ENCODE results near the gene NLRC5. TPM values are rescaled to one million over a fixed set of nuclear protein-coding genes. Genes with fewer than 3 reads are reported as not detected.
A peak's percentile ranks its signal among the peaks of the same experiment; 100 is the strongest.

The NLRC5 gene
- total and polyA plus RNA-seq, 7 experiments from 2014 or later, result 76.0 to 615 (median 392) TPM

DNA sequence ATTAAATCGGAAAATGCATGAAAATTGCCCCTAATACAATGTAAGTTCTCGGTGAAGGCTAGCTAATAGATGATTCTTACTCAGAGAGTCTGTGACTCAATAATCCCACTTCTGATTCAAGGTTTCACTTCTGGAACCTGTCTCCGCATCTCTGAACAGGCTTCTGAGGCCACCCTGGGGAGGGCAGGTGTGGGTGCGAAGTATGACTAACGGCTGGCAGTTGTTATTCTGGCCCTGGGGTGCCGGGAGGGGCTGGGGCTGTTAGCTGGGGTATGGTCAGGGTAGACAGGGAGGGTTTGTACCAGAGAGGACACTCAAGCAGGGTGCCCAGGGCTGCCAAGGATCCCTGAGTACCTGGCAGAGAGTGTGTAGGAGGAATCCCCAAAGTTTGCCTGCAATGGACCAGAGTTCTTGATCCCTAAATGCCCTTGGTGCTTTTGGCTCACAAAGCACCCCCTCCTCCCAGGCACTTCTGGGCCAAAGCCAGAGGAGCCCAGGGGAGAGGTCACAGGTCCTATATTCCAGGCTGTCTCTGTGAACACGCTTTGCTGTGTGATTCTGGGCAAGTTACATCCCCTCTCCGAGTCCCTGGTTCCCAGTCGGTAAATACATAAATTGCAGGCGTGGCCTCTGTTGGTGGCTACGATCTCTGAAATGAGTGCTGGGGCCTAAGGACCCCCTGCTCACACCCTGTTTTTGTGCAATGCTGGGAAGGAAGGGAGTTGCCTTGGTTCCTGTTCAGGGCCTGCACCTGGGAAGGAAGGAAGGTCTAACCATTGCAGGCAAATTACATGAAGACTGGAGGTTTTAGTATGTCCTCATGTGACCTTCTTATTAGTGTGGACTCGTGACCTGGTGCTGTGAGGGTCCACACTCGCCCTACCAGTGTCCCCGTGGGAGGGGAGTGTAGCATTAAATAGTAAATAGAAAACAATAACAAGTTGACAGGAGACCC lies 53.1 kb downstream of the NLRC5 start:
- CTCF ChIA-PET, result interaction anchor here (0.9 to 5.7 kb wide), 12 partner anchors 13 to 77 kb away, joined by 3 to 44 read pairs (median 4); partner anchors contain the start of gene NLRC5
- Histone ChIP-seq H3K4me3 (ENCODE audit: low read length) (peak overlapping the region; percentile 45), H3K27ac (ENCODE audit: low read depth, low read length) (peak overlapping the region; percentile 72), H3K9me3 (ENCODE audit: control insufficient read depth in 2 of 3, low read length in 3 of 3) (no peaks in the 10 kb centered on the region), H3K36me3 (ENCODE audit: control insufficient read depth in 2 of 3, insufficient read depth in 3 of 3, low read length in 3 of 3) (peaks cover 22 to 60% (median 31%) of the 10 kb centered on the region in 3 experiments), H3K4me1 (ENCODE audit: control insufficient read depth in 2 of 2, insufficient read depth in 2 of 2, low read length in 2 of 2) (peaks cover 64 to 72% of the 10 kb centered on the region in 2 donors), H3K27me3 (ENCODE audit: control insufficient read depth in 2 of 2, insufficient read depth in 2 of 2, low read length in 2 of 2) (no peaks in the 10 kb centered on the region)
- Mint-ChIP-seq H3K4me1 (peaks cover 49 to 83% (median 68%) of the 10 kb centered on the region in 7 donors), H3K27ac (peak overlapping the region; percentile 86 to 99 (median 95)), H3K4me3 (peak overlapping the region; percentile 66 to 95 (median 84)), H3K36me3 (peaks cover 6 to 53% (median 38%) of the 10 kb centered on the region in 5 donors), H3K9me3 (peaks cover 0 to 4% (median 0%) of the 10 kb centered on the region in 11 donors), H3K27me3 (no peaks in the 10 kb centered on the region)
- intact Hi-C loops (cut with micrococcal nuclease), result loop anchor here (1.0 to 10.0 kb wide), 3 partner anchors 40 to 178 kb away; partner anchors contain the start of gene SLC12A3 (in 1 of the 2)
- ATAC-seq, result peak; percentile 51
- POLR2A ChIA-PET, result interaction anchor here (0.8 to 8.0 kb wide), 13 partner anchors 9 to 77 kb away, joined by 3 to 172 read pairs (median 12); partner anchors contain the start of gene NLRC5
- peak in 4 of 9 donors; percentile 23 to 81 (median 42) for DNase-seq

DNA sequence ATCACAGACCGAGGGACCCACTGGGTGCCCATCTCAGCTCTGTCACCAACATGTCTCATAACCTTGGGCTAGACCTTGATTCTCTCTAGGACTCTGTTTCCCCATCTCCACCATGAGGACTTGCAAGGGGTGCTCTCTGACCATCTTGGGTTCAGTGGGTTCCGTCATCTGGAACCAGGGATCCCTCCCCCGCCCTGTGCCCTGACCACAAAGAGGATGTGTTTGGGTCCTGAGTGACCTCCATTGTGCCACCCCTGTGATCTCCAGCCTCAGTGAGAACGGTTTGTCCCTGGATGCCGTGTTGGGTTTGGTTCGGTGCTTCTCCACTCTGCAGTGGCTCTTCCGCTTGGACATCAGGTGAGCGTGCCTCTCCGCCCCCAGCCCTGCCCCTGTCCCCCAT lies 53.9 kb downstream of the NLRC5 start:
- peak overlapping the region; percentile 86 to 99 (median 95) for H3K27ac Mint-ChIP-seq
- Histone ChIP-seq H3K4me3 (ENCODE audit: low read length) (no peak overlapping the region), H3K27ac (ENCODE audit: low read depth, low read length) (peak overlapping the region; percentile 72), H3K4me1 (ENCODE audit: control insufficient read depth in 2 of 2, insufficient read depth in 2 of 2, low read length in 2 of 2) (peaks cover 56 to 64% of the 10 kb centered on the region in 2 donors), H3K27me3 (ENCODE audit: control insufficient read depth in 2 of 2, insufficient read depth in 2 of 2, low read length in 2 of 2) (no peaks in the 10 kb centered on the region), H3K9me3 (ENCODE audit: control insufficient read depth in 2 of 3, low read length in 3 of 3) (no peaks in the 10 kb centered on the region), H3K36me3 (ENCODE audit: control insufficient read depth in 2 of 3, insufficient read depth in 3 of 3, low read length in 3 of 3) (peaks cover 21 to 63% (median 27%) of the 10 kb centered on the region in 3 experiments)
- ChIA-PET POLR2A (interaction anchor here (0.5 to 8.0 kb wide), 3 partner anchors 33 to 55 kb away, joined by 3 to 82 read pairs (median 42); partner anchors contain the start of gene NLRC5), CTCF (interaction anchor here (0.5 to 5.7 kb wide), 2 partner anchors 78 to 129 kb away, joined by 4 to 44 read pairs; no protein-coding TSS in a partner anchor)
- H3K4me3 Mint-ChIP-seq, result peak overlapping the region in 8 of 10 donors; percentile 25 to 95 (median 80)
- H3K27me3 Mint-ChIP-seq, result no peaks in the 10 kb centered on the region
- peaks cover 0 to 4% (median 0%) of the 10 kb centered on the region in 11 donors for H3K9me3 Mint-ChIP-seq
- H3K4me1 Mint-ChIP-seq, result peaks cover 41 to 82% (median 60%) of the 10 kb centered on the region in 7 donors
- no peak for DNase-seq
- no peak for ATAC-seq
- H3K36me3 Mint-ChIP-seq, result peaks cover 11 to 50% (median 40%) of the 10 kb centered on the region in 5 donors
- intact Hi-C loops (cut with micrococcal nuclease), result loop anchor here (5.0 to 10.0 kb wide), 2 partner anchors 39 to 178 kb away; partner anchors contain the start of gene SLC12A3 (in 1 of the 2)

DNA sequence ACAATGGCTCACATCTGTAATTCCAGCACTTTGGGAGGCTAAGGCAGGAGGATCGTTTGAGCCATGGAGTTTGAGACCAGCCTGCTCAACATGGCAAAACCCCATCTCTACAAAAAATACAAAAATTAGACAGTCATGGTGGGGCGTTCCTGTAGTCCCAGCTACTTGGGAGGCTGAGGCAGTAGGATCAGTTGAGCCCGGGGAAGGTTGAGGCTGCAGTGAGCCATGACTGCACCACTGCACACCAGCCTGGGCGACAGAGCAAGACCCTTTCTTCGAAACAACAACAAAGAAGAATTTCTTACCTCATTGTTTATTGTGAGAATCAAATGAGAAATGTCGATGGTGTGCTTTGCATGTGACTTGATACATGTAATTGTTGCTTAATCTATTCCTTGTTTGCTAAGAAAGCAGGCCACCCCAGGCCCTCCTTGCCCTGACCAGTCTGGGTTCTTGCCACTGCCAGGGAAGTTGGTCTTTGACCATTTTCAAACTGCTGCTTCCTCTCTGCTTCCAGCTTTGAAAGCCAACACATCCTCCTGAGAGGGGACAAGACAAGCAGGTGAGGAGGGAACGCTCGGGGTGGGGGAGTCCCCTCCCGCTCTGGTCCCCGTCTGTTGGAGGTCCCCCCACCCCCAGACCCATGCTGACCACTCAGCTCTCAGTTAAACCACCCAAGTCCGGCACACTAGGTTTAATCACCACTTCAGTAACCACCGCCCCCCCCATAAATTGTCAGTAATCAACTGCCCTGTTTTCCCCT lies 55.8 kb downstream of the NLRC5 start:
- H3K9me3 ChIP-seq (ENCODE audit: control insufficient read depth in 2 of 3, low read length in 3 of 3), result no peaks in the 10 kb centered on the region
- ChIA-PET POLR2A (interaction anchor here (0.6 to 3.3 kb wide), 7 partner anchors 11 to 394 kb away, joined by 3 to 17 read pairs (median 4); partner anchors contain the start of gene NLRC5), CTCF (interaction anchor here (3.4 kb wide), 1 partner anchor 81 kb away, joined by 41 read pairs; no protein-coding TSS in a partner anchor)
- peaks cover 38 to 45% of the 10 kb centered on the region in 2 donors for H3K4me1 ChIP-seq (ENCODE audit: control insufficient read depth in 2 of 2, insufficient read depth in 2 of 2, low read length in 2 of 2)
- peaks cover 13 to 48% (median 33%) of the 10 kb centered on the region in 5 donors for H3K36me3 Mint-ChIP-seq
- no peaks in the 10 kb centered on the region for H3K27me3 Mint-ChIP-seq
- intact Hi-C loops (cut with micrococcal nuclease), result loop anchor here (5.0 to 10.0 kb wide), 2 partner anchors 37 to 180 kb away; partner anchors contain the start of gene SLC12A3 (in 1 of the 2)
- ATAC-seq, result no peak
- H3K27ac Mint-ChIP-seq, result peak overlapping the region in 8 of 9 donors; percentile 60 to 97 (median 90)
- H3K36me3 ChIP-seq (ENCODE audit: control insufficient read depth in 2 of 3, insufficient read depth in 3 of 3, low read length in 3 of 3), result peaks cover 21 to 72% (median 31%) of the 10 kb centered on the region in 3 experiments
- no peak for DNase-seq
- peak overlapping the region in 4 of 10 donors; percentile 29 to 52 (median 37) for H3K4me3 Mint-ChIP-seq
- H3K4me1 Mint-ChIP-seq, result peaks cover 29 to 64% (median 47%) of the 10 kb centered on the region in 7 donors
- H3K27ac ChIP-seq (ENCODE audit: low read depth, low read length), result peak overlapping the region; percentile 46
- H3K27me3 ChIP-seq (ENCODE audit: control insufficient read depth in 2 of 2, insufficient read depth in 2 of 2, low read length in 2 of 2), result no peaks in the 10 kb centered on the region
- H3K4me3 ChIP-seq (ENCODE audit: low read length), result no peak overlapping the region
- H3K9me3 Mint-ChIP-seq, result peaks cover 0 to 4% (median 0%) of the 10 kb centered on the region in 11 donors

DNA sequence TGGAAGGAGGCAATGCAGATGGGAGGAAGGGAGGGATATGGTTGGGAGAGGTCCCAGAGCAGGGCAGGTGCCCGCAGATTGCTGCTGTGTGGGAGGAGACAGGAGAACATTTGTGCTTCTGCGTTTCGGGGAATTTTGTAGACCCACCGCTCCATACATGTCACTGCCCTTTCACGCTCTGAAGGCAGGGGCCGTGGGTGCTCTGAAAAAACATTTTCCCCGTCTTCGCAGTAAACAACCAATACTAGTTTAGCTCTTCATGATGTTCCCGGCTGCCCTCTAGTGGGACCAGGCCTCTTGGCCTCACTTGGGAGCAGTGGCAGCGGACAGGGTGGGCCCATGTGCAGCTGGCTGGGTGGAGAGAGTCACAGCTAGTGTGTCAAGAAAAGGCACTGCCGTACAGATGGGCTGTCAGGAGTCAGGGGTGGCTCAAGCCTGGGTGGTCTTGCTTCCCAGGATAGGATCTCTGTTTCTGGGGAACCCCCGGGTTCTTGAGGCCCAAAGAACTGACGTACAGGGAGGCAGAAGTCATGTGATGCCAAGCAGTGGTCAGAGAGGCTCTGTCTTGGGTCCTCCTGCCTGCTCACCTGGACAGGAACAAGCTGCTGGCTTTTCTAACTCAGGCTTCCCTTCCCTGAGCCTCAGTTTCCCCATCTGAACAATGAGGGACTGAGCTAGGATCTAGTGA lies 56.5 kb downstream of the NLRC5 start:
- peaks cover 0 to 4% (median 0%) of the 10 kb centered on the region in 11 donors for H3K9me3 Mint-ChIP-seq
- peaks cover 12 to 50% (median 32%) of the 10 kb centered on the region in 5 donors for H3K36me3 Mint-ChIP-seq
- H3K4me1 ChIP-seq (ENCODE audit: control insufficient read depth in 2 of 2, insufficient read depth in 2 of 2, low read length in 2 of 2), result peaks cover 30 to 38% of the 10 kb centered on the region in 2 donors
- H3K27me3 Mint-ChIP-seq, result no peaks in the 10 kb centered on the region
- ChIA-PET POLR2A (interaction anchor here (0.6 to 3.3 kb wide), 6 partner anchors 9 to 393 kb away, joined by 3 to 17 read pairs (median 4); partner anchors contain the start of gene NLRC5), CTCF (interaction anchor here (1.0 to 3.4 kb wide), 2 partner anchors 79 to 81 kb away, joined by 5 to 41 read pairs; no protein-coding TSS in a partner anchor)
- H3K4me1 Mint-ChIP-seq, result peaks cover 24 to 57% (median 41%) of the 10 kb centered on the region in 7 donors
- H3K27ac ChIP-seq (ENCODE audit: low read depth, low read length), result peak overlapping the region; percentile 46
- DNase-seq (peak in 2 of 9 donors; percentile 26 to 47), ATAC-seq (peak; percentile 29)
- peaks cover 25 to 74% (median 31%) of the 10 kb centered on the region in 3 experiments for H3K36me3 ChIP-seq (ENCODE audit: control insufficient read depth in 2 of 3, insufficient read depth in 3 of 3, low read length in 3 of 3)
- H3K27me3 ChIP-seq (ENCODE audit: control insufficient read depth in 2 of 2, insufficient read depth in 2 of 2, low read length in 2 of 2), result no peaks in the 10 kb centered on the region
- no peak overlapping the region for H3K4me3 ChIP-seq (ENCODE audit: low read length)
- peak overlapping the region in 6 of 10 donors; percentile 9 to 52 (median 32) for H3K4me3 Mint-ChIP-seq
- H3K27ac Mint-ChIP-seq, result peak overlapping the region; percentile 60 to 97 (median 89)
- H3K9me3 ChIP-seq (ENCODE audit: control insufficient read depth in 2 of 3, low read length in 3 of 3), result no peaks in the 10 kb centered on the region
- intact Hi-C loops (cut with micrococcal nuclease), result loop anchor here in 1 of 2 donors (10.0 kb wide), 1 partner anchor 181 kb away; the partner anchor contains the start of gene SLC12A3

- no peak overlapping the region for H3K4me3 Mint-ChIP-seq
- H3K4me1 Mint-ChIP-seq, result peaks cover 9 to 37% (median 23%) of the 10 kb centered on the region in 7 donors
- CTCF ChIA-PET, result no interaction called here
These were observed 58.7 kb downstream of the NLRC5 start for GRCh38 chr16:57048095-57048494.

More at GRCh38 chr16:57048095-57048494, 58.7 kb downstream of the NLRC5 start:
- POLR2A ChIA-PET, result no interaction called here
- H3K9me3 ChIP-seq (ENCODE audit: control insufficient read depth in 2 of 3, low read length in 3 of 3), result no peaks in the 10 kb centered on the region
- no peaks in the 10 kb centered on the region for H3K9me3 Mint-ChIP-seq
- ATAC-seq (no peak), DNase-seq (no peak)
- H3K27me3 ChIP-seq (ENCODE audit: control insufficient read depth in 2 of 2, insufficient read depth in 2 of 2, low read length in 2 of 2), result no peaks in the 10 kb centered on the region
- no peak overlapping the region for H3K4me3 ChIP-seq (ENCODE audit: low read length)
- no peak overlapping the region for H3K27ac ChIP-seq (ENCODE audit: low read depth, low read length)
- intact Hi-C loops (cut with micrococcal nuclease), result loop anchor here in 1 of 2 donors (10.0 kb wide), 1 partner anchor 183 kb away; the partner anchor contains the start of gene SLC12A3
- H3K27ac Mint-ChIP-seq, result peak overlapping the region in 8 of 9 donors; percentile 8 to 89 (median 65)
- H3K27me3 Mint-ChIP-seq, result no peaks in the 10 kb centered on the region
- H3K4me1 ChIP-seq (ENCODE audit: control insufficient read depth in 2 of 2, insufficient read depth in 2 of 2, low read length in 2 of 2), result peaks cover 10 to 15% of the 10 kb centered on the region in 2 donors
- H3K36me3 ChIP-seq (ENCODE audit: control insufficient read depth in 2 of 3, insufficient read depth in 3 of 3, low read length in 3 of 3), result peaks cover 37 to 91% (median 38%) of the 10 kb centered on the region in 3 experiments
- peaks cover 7 to 53% (median 27%) of the 10 kb centered on the region in 5 donors for H3K36me3 Mint-ChIP-seq
